Testis (tissue), 2 donors: ENCODE results near the gene UBL4A.

Experiments
- CTCF ChIP-seq, 3 experiments: fragments of 450-650 bp in 2 of 3; fragments of 200-600 bp in 1 of 3; sonication (generic) in 1 of 3; IDR thresholded peaks; one replicate each; pipeline ENCODE4 v1.5.1; 2016 to 2019; ENCODE audit warnings: antibody characterized with exemption in 3 of 3, mild to moderate bottlenecking in 2 of 3, moderate library complexity in 1 of 3
- POLR2A ChIP-seq: fragments of 450-650 bp; IDR thresholded peaks from one replicate; pipeline ENCODE4 v1.6.1; 2017; ENCODE audit warnings: antibody characterized with exemption, mild to moderate bottlenecking, moderate library complexity

DNA sequence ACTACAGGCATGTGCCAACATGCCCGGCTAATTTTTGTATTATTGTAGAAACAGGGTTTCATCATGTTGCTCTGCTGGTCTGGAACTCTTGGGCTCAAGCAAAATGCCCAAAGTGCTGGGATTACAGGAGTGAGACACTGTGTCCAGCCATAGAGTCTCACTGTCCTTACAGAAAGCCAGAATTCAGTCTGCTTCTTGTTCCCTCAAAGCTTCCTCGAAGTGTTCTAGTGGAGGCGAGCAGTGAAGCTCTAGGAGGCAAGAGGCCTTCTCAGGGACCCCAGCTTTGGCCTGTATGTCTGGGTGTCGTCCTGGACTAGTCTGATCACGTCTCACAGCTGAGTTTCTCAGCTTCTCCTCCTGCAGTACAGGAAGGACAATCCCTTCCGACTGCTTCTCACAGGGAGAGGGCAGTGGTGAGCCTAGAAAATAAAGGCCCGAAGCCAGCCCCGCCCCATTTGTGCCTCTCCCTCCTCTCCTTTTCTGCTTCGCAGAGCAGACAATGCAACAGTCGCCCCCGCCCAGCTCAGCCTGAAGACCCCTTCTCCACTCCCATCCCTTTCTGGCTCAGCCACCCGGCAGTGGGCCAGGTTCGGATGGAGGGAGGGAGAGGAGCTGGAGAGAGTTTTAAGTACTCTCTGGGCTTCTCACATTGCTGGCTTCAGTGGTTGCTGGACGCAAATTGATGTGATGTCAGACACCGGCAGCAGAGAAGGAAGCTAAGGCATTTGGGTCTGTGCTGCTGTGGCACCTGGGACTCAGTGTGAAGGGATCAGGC lies 40.7 kb upstream of the UBL4A start:
- TF ChIP-seq CTCF (IDR thresholded peaks at IDR 0.05): peak in 2 of 3 experiments; percentile 17 to 26
- TF ChIP-seq POLR2A: no peak
